ENCODE data around the gene ANKRD30A.
"Not testable (repeated sequence)": the region's sequence is repeated elsewhere in the genome, so short reads cannot be mapped to it uniquely, and the experiment has no call there.

ANKRD30A gene

DNA sequence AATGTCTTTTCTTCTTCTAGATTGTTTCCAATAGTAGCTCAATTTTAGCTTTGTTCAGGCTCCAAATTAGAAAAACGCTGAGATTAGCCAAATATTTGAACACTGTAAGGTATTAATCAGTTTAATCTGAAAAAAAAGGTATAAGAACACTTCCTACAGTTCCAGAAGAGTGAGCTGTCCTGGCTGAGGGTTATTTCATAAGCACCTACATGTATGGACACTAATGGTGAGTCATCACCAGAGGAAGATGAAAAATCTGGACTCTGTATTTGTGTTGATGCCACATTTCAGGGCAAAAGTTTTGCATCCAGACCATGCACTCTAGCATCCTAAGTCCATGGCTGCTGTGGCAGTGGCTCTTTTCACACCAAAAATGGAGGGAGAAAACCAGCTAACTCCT lies 189.5 kb downstream of the ANKRD30A start:
- DNase-seq: no peak

DNA sequence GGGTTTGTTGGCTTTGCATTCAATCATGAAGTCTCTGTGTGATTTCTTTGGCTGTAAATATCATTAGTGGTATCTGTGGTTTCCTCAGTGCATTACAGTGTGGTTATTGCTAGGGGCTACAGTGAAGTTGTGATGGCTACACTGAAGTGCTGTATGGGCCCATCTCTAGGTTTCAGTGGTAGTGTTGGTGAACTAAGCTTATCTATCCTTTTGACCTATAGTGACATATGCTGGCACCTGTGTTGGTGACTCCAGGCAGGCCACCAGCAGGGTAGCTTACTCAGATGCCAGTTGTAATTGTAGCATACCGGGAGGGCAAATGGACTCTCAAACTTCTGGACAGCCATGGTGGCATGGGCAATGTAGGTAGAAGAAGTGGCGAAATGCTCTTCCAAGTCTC lies 219.0 kb downstream of the ANKRD30A start:
- TF ChIP-seq GATA1 (IDR thresholded peaks at IDR 0.05; ENCODE audit: low read depth, low read length) (no peak), POLR2A (IDR thresholded peaks at IDR 0.05; ENCODE audit: low read length) (no peak)
- DNase-seq: no peak

More for the DNA sequence above, 189.5 kb downstream of the ANKRD30A start:
- no peak for TF ChIP-seq GATA1 (IDR thresholded peaks at IDR 0.05; ENCODE audit: low read depth, low read length)
- no peak for TF ChIP-seq POLR2A (IDR thresholded peaks at IDR 0.05; ENCODE audit: low read length)

DNA sequence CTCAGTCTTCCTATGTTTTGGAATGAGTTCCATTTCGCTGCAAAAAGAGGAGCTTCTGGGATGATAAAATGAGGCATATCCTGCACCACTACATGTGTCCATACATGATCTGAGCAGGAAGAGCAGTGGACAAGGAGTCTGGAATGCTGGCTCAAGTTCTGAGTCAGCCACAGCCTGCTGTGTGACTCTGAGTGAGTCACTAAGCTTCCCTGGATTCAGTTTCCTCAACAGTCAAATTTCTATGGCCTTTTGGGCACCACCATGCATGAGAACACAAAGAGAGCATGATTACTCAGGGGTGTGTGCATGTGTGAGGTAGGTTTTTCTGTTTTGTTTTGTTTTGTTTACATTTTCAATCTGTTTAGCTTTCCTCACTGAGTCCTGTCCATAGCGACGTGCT lies 254.6 kb downstream of the ANKRD30A start:
- no peak for DNase-seq
- no peak for TF ChIP-seq POLR2A (IDR thresholded peaks at IDR 0.05; ENCODE audit: low read length)
- TF ChIP-seq GATA1 (IDR thresholded peaks at IDR 0.05; ENCODE audit: low read depth, low read length): no peak

DNA sequence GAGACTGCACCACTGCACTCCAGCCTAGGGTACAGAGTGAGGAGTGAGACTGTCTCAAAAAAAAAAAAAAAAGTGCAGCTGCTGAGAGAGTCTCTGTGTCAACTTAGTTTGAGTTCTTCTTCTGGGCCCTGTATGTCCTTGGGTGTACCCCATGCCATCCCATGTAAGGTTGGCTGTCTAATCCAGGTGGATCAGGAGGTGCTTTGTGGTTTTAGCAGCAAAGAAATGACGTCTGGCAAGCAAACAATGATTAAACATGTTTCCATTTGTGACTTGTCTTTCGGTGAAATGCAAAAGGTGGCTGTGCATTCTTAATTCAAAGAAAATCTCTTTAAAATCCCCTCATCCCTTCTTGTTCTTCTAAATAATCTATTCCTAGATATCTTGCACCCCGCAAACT lies 255.9 kb downstream of the ANKRD30A start:
- no peak for TF ChIP-seq GATA1 (IDR thresholded peaks at IDR 0.05; ENCODE audit: low read depth, low read length)
- no peak for DNase-seq

DNA sequence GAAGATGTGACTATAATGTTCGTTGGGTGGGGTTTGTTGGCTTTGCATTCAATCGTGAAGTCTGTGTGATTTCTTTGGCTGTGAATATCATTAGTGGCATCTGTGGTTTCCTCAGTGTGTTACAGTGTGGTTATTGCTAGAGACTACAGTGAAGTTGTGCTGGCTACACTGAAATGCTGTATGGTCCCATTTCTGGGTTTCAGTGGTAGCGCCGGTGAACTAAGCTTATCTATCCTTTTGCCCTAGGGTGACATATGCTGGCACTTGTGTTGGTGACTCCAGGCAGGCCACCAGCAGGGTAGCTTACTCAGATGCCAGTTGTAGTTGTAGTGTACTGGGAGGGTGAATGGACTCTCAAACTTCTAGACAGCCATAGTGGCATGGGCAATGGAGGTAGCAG lies 259.5 kb downstream of the ANKRD30A start:
- DNase-seq: no peak
- TF ChIP-seq GATA1 (IDR thresholded peaks at IDR 0.05; ENCODE audit: low read depth, low read length) (no peak), POLR2A (IDR thresholded peaks at IDR 0.05; ENCODE audit: low read length) (no peak)

DNA sequence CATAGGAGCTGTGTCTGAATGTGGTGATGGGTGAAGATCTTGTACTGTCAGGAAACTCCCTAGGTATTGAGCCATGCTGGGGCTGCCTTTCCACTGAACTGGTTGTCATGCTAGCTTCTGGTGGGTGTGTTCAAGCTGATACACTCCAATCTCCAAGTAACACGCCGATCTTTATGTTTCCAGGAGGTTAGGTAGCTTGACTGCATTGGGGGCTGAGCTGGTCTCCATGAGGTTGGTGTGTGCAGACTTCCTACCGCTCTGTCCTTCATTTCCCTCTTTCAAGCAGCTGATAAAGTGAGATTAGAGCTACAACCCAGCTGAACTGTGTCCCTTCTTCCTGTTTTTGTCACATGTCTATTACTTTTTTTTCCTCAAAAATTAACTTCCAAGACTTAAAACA lies 265.5 kb downstream of the ANKRD30A start:
- DNase-seq: no peak
- TF ChIP-seq GATA1 (IDR thresholded peaks at IDR 0.05; ENCODE audit: low read depth, low read length) (no peak), POLR2A (IDR thresholded peaks at IDR 0.05; ENCODE audit: low read length) (no peak)

DNA sequence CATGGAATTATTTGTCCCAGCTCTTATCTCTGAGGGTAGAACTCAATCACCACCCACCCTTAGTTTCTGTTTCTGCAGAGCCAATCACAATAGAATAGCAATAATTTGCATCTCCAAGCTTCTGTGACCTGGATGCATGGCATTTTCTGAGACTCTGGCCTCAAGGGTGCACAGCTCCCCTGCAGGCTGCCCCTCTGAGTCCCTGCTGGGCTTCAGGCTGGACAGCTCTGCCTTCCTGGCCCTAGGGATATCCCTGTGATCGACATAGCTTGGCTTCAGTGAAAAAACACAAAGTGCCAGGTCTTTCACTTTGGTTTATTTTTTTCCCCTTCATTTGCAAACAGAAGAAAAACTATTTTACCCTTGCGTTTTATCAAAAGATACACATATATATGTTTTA lies 275.4 kb downstream of the ANKRD30A start:
- not testable (repeated sequence) for DNase-seq

DNA sequence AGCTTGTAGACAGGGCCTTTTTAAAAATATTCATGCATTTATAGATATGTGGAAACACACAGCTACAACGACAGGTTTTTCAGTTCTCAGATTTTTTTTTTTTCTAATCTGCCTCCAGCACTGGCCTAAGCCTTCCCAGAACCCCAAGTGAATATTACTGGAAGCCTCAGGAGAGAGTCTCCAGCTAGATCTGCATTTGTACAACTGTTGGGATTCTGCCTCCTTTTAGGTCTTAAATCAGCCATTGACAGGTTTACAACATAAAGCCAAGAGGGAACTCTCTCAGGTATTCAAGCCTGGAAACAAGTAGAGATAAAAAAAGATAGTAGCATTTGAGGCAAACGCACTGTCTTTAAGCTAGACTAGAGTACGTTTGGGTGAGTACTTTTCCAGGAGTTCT lies 275.8 kb downstream of the ANKRD30A start:
- no peak for DNase-seq
- TF ChIP-seq POLR2A (IDR thresholded peaks at IDR 0.05; ENCODE audit: low read length) (no peak), GATA1 (IDR thresholded peaks at IDR 0.05; ENCODE audit: low read depth, low read length) (no peak)

DNA sequence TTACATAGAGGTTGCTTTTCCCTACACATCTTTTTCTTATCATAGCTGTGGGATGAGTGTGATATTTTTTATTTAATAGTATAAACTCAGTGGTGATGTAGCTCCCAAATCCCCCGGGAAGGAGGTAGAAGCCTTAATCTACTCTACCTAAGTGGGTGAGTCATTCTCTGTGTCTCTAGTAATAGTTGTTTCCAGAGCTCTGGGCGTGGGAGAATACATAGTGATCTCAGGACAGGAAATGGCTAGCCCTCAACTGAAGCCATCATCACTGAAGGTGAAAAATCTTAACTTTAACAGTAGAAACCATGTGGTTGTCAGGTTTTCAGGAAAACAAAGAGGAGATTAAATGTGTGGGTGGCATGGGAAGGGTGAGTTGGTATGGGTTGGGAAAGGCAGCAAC lies 278.4 kb downstream of the ANKRD30A start:
- no peak for DNase-seq
- no peak for TF ChIP-seq GATA1 (IDR thresholded peaks at IDR 0.05; ENCODE audit: low read depth, low read length)
- TF ChIP-seq POLR2A (IDR thresholded peaks at IDR 0.05; ENCODE audit: low read length): no peak
